HG03460 (cell line): ENCODE data around the gene DHRS3.

Source experiments
- ATAC-seq: cut with Tn5 transposase; IDR thresholded peaks from one replicate; pipeline ENCODE4 v1.9.1; 2021; ENCODE audit not compliant: unreplicated experiment

DHRS3 gene

DNA sequence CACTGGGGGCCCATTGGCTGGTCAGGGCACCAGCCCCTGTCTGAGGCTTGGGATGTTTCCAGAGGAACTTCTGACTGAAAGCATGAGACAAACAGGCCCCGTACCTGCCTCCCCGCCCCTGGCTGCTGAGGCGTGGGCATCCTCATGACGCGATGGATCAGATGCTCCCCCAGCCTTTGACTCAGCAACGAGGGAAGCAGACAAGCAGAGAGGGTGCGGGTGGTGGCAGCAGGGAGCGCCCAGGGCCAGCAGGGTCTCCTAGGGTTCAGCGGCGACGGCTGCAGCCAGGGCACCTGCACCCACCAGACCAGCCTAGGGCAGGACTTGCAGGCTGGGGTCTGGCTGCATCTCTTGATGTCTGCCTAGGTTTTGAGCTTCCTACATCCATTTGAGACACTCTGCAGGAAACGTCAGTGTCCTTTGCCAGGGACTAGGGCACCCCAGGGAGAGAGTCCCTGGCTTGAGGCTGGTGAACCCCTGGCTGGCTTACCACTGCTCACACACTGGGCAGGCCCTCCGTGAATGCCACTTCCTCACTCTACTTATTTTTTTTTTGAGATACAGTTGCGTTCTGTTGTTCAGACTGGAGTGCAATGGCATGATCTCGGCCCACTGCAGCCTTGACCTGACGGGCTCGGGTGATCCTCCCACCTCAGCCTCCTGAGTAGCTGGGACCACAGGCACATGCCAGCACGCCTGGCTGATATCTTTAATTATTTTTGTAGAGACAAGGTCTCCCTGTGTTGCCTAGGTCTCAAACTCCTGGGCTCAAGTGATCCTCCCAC lies 63.3 kb downstream of the DHRS3 start:
- no peak for ATAC-seq

- ATAC-seq = no peak
Measured at GRCh38 chr1:12553963-12554362, 64.0 kb downstream of the DHRS3 start.

- ATAC-seq = no peak
Measured at GRCh38 chr1:12552951-12553921, 64.8 kb downstream of the DHRS3 start.

GRCh38 chr1:12552111-12552888 lies 65.7 kb downstream of the DHRS3 start:
- ATAC-seq = no peak

DNA sequence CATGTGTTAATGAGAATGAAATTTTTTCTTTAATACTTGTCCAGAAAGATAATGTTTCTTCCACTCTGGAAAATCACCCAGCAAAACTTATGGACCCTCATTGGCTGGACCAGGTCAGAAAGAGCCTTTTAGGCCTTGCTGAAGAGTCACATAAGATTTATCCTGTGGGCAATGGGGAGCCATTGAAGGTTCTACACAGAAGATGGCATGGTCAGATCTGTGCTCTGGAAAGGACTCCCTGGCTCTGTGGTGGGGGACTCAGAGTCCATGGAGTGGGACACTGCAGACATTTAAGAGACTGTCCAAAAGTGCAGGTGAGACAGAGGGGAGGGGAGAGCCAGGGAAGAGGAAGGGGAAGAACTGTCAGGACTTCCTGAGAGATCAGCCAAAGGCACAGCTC lies 66.4 kb downstream of the DHRS3 start:
- ATAC-seq = no peak

DNA sequence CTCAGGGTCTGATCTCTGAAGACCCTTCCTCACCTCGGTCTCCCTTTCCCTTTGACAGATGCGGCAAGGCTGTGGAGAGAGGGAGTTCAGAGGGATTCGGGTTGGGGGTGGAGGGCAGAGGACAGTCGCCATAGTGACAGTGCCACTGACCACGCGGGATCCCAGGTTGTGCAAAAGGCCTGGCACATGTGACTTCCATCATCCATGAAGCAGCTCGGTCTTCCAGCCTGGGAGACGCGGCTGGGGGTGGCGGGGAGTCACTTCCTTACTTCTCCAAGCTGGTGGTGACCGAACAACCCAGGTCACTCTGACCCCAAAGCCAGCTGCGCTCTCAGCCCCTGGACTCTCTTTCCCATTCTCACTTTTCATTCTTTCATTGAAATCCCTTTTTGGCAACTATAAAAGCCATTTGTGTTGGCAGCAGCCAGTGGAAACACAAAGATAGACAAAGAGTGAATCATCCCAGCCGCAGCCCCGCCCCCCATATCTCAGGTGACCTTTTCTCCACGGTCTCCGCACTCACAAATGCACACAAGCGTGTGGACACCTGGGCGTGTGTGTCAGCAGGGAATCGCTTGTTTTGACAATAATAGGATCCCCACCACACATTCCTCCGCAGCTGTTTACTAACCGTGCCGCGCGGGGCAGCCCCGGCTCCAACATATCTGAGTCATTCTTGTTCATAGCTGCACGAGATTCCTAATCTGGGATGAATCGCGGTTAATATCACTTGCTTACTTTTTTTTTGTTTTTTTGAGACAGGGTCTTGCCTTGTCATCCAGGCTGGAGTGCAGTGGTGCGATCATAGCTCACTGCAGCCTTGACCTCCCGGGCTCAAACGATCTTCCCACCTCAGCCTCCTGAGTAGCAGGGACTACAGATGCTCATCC lies 68.3 kb downstream of the DHRS3 start:
- no peak for ATAC-seq

DNA sequence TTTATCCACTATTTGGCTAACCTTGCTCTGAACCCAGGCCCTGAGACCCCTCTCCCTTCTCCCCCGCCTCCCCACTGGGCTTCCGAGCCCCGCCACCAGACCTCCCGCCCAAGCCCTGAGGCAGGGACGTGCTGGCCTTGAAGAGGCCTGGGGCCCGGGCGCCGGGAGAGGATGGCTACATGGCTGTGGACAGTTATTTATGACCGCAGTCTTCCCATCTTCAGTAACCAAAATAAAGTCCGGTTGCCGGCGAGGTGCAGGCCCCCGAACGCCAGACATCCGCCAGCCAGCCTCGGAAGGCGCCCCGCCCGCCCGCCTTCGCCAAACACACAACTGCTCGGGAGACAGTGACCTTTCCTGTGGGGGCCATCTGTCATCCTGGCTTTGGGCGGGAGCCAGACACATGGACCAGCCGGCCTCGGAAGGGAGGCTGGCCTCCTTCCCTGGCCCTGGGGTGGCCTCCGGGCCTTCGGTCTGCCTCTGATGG lies 69.0 kb downstream of the DHRS3 start:
- no peak for ATAC-seq

DNA sequence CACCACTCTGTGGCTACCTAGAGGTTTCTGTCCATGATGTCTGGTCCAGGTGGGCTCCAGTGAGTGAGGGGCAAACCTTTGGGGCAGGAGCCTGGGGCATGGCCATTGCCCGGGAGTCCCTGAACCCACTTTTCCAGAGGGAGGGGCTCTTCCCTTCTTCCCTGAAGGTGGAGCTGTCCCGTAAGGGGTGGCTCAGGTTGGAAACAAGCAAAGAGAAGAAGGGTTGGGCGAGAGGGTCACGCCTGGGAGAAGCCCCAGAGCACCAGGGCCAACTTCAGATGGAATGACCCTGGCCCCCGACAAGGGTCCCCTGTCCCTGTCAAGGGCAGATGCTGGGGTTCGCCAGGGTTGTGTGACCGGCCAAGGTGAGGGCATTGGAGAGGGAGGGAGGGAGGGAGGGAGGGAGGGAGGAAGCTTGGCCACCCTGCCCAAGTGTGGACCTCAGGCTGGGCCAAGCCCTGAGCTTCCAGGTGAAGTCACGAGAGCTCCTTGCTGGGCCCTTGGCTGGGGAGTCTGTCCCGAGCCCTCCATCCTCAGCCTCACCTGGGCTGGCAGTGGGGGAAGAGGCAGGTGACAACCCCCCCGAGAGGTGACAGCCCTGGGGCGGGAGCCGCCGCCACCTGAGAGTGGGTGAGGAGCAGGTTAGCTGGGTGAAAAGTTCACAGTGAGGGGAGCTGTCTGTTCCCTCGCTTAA lies 69.6 kb downstream of the DHRS3 start:
- no peak for ATAC-seq

- ATAC-seq = no peak
Measured at GRCh38 chr1:12547586-12548225, 70.3 kb downstream of the DHRS3 start.

GRCh38 chr1:12546771-12547585 lies 71.0 kb downstream of the DHRS3 start:
- ATAC-seq = no peak

DNA sequence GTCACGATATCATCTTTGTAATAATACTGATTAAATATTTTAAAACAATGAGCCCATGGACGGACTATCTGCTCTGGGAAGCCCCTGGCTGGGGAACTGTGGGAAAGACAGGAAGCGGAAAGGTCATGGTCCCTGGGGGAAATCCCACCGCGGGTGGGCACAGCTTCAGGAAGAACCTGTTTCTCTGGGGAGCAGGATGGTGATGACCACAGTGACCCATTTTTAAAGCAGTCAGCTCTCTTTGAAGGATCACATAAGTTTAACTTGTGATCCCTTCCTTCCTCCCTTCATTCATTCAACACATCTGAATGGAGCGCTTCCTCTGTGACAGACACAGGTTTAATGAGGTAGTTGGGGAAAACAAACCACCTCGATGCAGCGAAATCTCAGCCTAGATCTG lies 73.0 kb downstream of the DHRS3 start:
- ATAC-seq = no peak

DNA sequence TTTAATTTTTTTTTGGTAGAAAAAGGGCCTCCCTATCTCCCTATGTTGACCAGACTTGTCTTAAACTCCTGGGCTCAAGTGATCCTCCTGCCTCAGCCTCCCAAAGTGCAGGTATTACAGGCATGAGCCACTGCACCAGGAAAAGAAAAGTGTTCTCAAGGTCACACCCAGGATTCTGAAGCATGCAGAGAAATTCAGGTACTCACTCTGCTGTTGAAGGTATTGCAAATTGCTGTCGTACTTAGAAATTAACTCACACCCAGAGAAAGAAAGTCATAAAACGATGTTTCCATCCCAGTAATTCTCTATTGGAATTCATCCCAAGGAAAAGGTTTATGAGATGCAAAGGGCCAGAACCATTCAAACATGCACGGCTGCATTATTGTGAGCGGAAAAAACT lies 73.7 kb downstream of the DHRS3 start:
- ATAC-seq = no peak

DNA sequence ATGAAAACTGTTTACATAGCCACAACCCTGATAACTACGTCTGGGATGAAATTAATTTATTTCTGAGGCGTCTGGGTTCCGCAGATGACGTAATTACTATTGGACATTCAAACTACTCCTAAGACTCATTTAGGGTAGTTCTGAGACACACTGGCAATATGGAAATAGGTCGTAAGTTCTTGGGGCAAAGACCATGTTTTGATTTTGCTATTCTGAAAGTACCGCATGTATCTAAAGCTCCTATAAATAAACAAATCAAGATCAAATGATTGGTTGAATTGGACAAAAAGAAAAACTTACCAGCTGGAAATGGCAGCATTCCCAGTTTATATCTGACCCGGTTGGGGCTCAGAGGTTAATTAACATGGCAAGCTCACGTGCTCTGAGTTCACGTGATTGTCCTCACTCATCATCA lies 74.3 kb downstream of the DHRS3 start:
- no peak for ATAC-seq

DNA sequence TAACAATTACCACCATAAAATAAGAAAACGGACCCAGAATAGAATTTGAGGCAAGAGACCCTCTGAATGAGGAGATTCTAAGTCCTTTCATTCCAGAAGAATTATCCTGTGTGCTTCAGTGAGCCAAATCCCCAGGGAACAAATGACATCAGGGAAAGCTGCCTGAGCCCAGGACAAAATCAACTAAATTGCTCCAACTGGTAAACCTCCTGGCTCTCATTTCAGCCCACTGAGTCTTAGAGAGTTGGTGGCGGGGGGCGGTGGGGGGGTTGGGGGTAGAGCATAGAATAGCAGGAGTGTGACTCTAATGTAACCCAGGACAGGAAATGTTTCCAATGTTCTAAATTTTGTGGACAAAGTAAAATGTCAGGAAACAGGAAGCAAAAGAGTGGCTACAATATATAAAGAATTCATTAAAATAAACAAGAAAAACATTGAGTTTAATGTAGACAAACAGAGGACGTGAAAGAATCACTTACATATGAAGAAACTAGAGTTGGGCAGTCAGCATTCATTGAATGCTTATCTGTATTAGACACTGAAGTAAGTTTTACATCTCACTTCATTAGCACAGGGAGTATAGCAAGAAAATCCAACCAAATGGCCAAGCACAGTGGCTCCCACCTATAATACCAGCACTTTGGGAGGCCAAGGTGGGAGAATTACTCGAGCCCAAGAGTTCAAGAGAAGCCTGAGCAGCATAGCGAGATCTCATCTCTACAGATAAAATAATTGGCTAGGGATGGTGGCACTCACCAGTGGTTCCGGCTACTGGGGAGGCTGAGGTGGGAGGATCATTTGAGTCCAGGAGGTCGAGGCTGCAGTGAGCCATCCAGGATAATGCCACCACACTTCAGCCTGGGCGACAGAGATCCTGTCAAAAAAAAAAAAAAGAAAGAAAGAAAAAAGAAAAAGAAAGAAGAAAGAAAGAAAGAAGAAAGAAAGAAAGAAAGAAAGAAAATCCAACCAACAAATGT lies 75.1 kb downstream of the DHRS3 start:
- ATAC-seq = no peak

GRCh38 chr1:12542138-12542465 lies 75.9 kb downstream of the DHRS3 start:
- no peak for ATAC-seq

DNA sequence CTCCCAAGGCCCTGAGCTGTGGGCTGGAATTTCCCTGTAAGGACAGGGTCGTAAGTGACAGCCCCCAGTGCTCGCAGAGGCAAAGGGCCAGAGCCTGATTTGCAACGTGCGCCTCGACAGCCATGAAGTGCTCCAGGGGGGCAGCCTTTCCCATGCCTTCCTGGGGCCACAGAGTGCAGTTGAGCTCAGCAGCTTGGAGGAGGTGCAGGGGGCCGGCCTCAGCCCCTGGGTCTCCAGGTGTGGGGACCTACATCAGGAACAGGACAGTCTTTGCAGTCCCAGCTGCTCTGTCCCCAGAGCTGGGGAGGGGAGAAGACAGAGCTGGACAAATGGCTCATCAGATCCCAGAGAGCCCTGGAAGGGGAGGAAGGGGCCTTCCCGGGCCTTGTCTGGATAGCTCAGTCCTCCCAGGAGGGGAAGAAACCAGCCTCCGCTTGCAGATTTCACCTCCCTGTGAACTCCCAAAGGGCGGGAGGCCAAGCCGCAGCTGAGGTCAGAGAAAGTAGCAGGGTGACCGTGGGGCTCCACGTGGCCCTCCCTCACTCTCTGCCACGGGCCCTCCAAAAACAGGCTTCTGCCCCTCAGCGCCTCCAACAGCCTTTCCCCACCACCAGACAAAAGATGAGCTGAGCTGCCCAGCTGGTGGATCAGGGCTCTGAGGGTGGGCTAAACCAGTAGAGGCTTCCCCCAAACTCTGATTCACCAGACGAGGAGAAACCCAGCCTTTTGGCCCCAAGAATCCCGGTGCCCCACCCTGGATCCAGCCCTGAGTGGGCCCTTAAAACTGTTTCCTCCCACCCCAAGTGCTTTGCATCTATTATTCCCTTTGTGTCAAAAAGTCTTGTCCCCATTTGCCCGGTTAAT lies 76.5 kb downstream of the DHRS3 start:
- no peak for ATAC-seq
